ELR (cell line): Measurements from ENCODE around the gene CST1.
"Not testable (repeated sequence)": the region's sequence is repeated elsewhere in the genome, so short reads cannot be mapped to it uniquely, and the experiment has no call there.

Source experiments
- DNase-seq: peaks from one replicate; pipeline ENCODE4 v3.0.0-alpha.2; 2015; ENCODE audit warnings: low read depth

Gene CST1

GRCh38 chr20:23750786-23751185 is at the start of gene CST1:
TSS of gene CST1 (minus strand) at chr20:23750935. CDS start at chr20:23750866, 69 bp downstream.
- DNase-seq: not testable (repeated sequence)

- DNase-seq: peak; percentile 30
Observed at GRCh38 chr20:23799216-23799847, 48.6 kb upstream of the CST1 start.

- DNase-seq: no peak
Observed at GRCh38 chr20:23795526-23795925, 44.8 kb upstream of the CST1 start.

- no peak for DNase-seq
Observed at GRCh38 chr20:23794841-23795240, 44.1 kb upstream of the CST1 start.

GRCh38 chr20:23794065-23794464 is 43.3 kb upstream of the CST1 start:
- DNase-seq: no peak

GRCh38 chr20:23783447-23783846 is 32.7 kb upstream of the CST1 start:
- DNase-seq: no peak

GRCh38 chr20:23782366-23782983 is 31.7 kb upstream of the CST1 start:
- peak; percentile 38 for DNase-seq

- peak; percentile 10 for DNase-seq
Observed at GRCh38 chr20:23778676-23779075, 27.9 kb upstream of the CST1 start.

GRCh38 chr20:23777380-23777779 is 26.6 kb upstream of the CST1 start:
- DNase-seq: not testable (repeated sequence)

- DNase-seq: no peak
Observed at GRCh38 chr20:23776067-23776771, 25.5 kb upstream of the CST1 start.

- peak; percentile 23 for DNase-seq
Observed at GRCh38 chr20:23774081-23774480, 23.3 kb upstream of the CST1 start.

- DNase-seq: no peak
Observed at GRCh38 chr20:23773579-23773978, 22.8 kb upstream of the CST1 start.

GRCh38 chr20:23773127-23773526 is 22.4 kb upstream of the CST1 start:
- DNase-seq: no peak

GRCh38 chr20:23772074-23772473 is 21.3 kb upstream of the CST1 start:
- DNase-seq: no peak

- DNase-seq: no peak
Observed at GRCh38 chr20:23770384-23770783, 19.6 kb upstream of the CST1 start.

- DNase-seq: not testable (repeated sequence)
Observed at GRCh38 chr20:23768520-23768919, 17.8 kb upstream of the CST1 start.

GRCh38 chr20:23766531-23766930 is 15.8 kb upstream of the CST1 start:
- no peak for DNase-seq

GRCh38 chr20:23765578-23765977 is 14.8 kb upstream of the CST1 start:
- DNase-seq: no peak

GRCh38 chr20:23764630-23765029 is 13.9 kb upstream of the CST1 start:
- DNase-seq: not testable (repeated sequence)

GRCh38 chr20:23763345-23763744 is 12.6 kb upstream of the CST1 start:
- no peak for DNase-seq

GRCh38 chr20:23759306-23759940 is 8.7 kb upstream of the CST1 start:
- DNase-seq: no peak

GRCh38 chr20:23756792-23757191 is 6.1 kb upstream of the CST1 start:
- DNase-seq: not testable (repeated sequence)

GRCh38 chr20:23755131-23755611 is 4.4 kb upstream of the CST1 start:
- DNase-seq: peak; percentile 69
